RWPE2 (cell line): ENCODE data around the gene SLC2A2.

Experiments used
- ATAC-seq: fragments of 200-7000 bp; cut with Tn5 transposase; 3 replicates; pipeline ENCODE4 v1.9.1; 2021; ENCODE audit warnings: low read depth
- DNase-seq: peaks from one replicate; pipeline ENCODE4 v3.0.0-alpha.2; 2020; ENCODE audit warnings: low spot score
- H3K27ac ChIP-seq: fragments of 450-650 bp; 2 replicates; pipeline ENCODE4 v1.5.1; 2017; ENCODE audit warnings: mild to moderate bottlenecking; ENCODE audit not compliant: poor library complexity, severe bottlenecking
- H3K27me3 ChIP-seq: fragments of 250-450 bp; sonication (Bioruptor Pico); 2 replicates; pipeline ENCODE4 v1.5.1; 2021; ENCODE audit warnings: mild to moderate bottlenecking, moderate library complexity; ENCODE audit not compliant: insufficient read depth, poor library complexity, severe bottlenecking
- H3K36me3 ChIP-seq: fragments of 250-450 bp; sonication (Bioruptor Pico); 2 replicates; pipeline ENCODE4 v1.5.1; 2020; ENCODE audit warnings: low read depth, mild to moderate bottlenecking, moderate library complexity
- H3K4me1 ChIP-seq: fragments of 250-450 bp; sonication (Bioruptor Pico); 2 replicates; pipeline ENCODE4 v1.5.1; 2021; ENCODE audit warnings: mild to moderate bottlenecking, moderate library complexity; ENCODE audit not compliant: insufficient read depth, poor library complexity, severe bottlenecking
- H3K4me3 ChIP-seq: fragments of 250-450 bp; sonication (Bioruptor Pico); 2 replicates; pipeline ENCODE4 v1.5.1; 2021; ENCODE audit warnings: mild to moderate bottlenecking, moderate library complexity; ENCODE audit not compliant: severe bottlenecking
- H3K9me3 ChIP-seq: fragments of 250-450 bp; sonication (Bioruptor Pico); 2 replicates; pipeline ENCODE4 v1.5.1; 2021; ENCODE audit warnings: mild to moderate bottlenecking, moderate library complexity; ENCODE audit not compliant: severe bottlenecking
- TF ChIP-seq, protein P1 (sequence below): fragments of 450-650 bp; IDR thresholded peaks from one replicate; pipeline ENCODE4 v1.5.1; 2017; ENCODE audit warnings: mild to moderate bottlenecking, moderate library complexity; ENCODE audit not compliant: poor library complexity, severe bottlenecking

Gene SLC2A2

DNA sequence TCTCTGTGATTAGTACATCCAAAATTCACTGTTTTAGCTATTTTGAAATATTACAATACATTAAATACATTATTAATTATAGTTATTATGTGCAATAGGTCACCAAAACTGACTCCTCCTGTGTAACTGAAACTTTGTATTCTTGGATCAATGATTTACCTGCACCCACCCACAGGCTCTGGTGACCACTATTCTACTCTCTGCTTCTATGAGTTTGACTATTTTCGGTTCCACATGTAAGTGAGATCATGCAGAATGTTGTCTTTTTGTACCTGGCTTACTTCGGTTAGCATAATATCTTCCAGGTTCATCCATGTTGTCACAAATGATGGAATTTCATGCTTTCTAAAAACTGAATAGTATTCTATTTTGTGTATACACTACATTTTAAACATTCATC is 43.8 kb downstream of the SLC2A2 start:
- Histone ChIP-seq H3K4me3 (no peak overlapping the region), H3K36me3 (no peaks in the 10 kb centered on the region), H3K9me3 (no peaks in the 10 kb centered on the region), H3K27me3 (no peaks in the 10 kb centered on the region), H3K27ac (no peak overlapping the region), H3K4me1 (no peaks in the 10 kb centered on the region)
- ATAC-seq (no peak), DNase-seq (no peak)
- TF ChIP-seq, protein P1, sequence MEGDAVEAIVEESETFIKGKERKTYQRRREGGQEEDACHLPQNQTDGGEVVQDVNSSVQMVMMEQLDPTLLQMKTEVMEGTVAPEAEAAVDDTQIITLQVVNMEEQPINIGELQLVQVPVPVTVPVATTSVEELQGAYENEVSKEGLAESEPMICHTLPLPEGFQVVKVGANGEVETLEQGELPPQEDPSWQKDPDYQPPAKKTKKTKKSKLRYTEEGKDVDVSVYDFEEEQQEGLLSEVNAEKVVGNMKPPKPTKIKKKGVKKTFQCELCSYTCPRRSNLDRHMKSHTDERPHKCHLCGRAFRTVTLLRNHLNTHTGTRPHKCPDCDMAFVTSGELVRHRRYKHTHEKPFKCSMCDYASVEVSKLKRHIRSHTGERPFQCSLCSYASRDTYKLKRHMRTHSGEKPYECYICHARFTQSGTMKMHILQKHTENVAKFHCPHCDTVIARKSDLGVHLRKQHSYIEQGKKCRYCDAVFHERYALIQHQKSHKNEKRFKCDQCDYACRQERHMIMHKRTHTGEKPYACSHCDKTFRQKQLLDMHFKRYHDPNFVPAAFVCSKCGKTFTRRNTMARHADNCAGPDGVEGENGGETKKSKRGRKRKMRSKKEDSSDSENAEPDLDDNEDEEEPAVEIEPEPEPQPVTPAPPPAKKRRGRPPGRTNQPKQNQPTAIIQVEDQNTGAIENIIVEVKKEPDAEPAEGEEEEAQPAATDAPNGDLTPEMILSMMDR: no peak

DNA sequence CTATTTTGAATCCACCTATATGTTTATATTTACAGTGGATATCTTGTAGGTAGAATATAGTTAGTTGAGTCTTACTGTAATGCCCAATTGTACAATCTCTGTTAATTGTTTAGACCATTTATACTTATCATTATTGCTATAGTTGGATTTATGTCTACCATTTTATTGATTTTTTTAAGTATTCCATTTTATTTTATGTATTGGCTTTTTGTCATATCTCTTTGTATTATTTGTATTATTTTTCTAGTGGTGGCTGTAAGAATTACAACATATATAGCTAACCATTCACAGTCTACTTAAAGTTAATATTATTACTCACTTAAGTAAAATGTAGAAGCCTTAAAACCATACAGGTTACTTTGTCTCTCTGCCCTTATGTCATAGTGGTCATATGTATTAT is 46.1 kb downstream of the SLC2A2 start:
- no peak overlapping the region for H3K4me3 ChIP-seq
- H3K4me1 ChIP-seq: no peaks in the 10 kb centered on the region
- no peaks in the 10 kb centered on the region for H3K27me3 ChIP-seq
- TF ChIP-seq, protein P1: no peak
- no peak overlapping the region for H3K27ac ChIP-seq
- DNase-seq: no peak
- no peaks in the 10 kb centered on the region for H3K36me3 ChIP-seq
- ATAC-seq: no peak
- no peaks in the 10 kb centered on the region for H3K9me3 ChIP-seq

DNA sequence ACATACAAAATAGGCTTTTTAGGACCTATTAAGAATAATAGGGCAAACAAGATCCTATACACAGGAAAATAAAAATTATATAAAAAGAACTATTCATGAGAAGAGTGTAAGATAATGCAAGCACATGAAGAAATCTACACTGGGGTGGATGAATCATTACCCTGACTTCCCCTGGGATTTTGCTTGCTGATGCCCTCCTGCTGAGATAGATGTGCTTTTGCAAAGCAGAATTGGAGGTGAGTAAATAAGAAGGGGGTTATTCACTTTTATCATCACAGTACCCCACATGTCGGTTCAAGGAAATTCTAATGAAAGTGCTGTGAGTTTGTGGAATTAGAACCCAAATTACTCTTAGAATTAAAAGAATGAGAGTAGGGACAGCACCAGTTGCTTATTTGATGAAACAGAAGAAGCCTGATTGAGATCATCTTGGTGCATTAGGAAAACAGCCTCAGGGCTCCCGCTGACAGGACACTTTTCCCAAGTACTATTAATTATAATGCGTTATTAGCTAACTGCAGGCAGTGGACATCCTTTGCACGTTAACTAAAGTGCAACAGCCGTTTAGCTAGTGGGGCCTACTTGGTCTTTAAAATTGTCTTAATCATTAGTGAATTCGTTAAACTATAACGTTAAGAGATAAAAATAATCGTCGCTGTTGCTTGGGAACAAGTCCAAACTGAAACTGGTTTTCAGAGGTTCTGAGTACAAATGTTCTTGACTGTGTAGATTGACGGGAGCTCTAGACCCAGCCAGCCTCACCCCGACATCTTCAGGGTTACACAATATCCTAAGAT is 48.4 kb downstream of the SLC2A2 start:
- TF ChIP-seq, protein P1: no peak
- no peak overlapping the region for H3K27ac ChIP-seq
- DNase-seq (no peak), ATAC-seq (no peak)
- no peaks in the 10 kb centered on the region for H3K36me3 ChIP-seq
- no peaks in the 10 kb centered on the region for H3K4me1 ChIP-seq
- H3K9me3 ChIP-seq: no peaks in the 10 kb centered on the region
- H3K27me3 ChIP-seq: no peaks in the 10 kb centered on the region
- H3K4me3 ChIP-seq: no peak overlapping the region

DNA sequence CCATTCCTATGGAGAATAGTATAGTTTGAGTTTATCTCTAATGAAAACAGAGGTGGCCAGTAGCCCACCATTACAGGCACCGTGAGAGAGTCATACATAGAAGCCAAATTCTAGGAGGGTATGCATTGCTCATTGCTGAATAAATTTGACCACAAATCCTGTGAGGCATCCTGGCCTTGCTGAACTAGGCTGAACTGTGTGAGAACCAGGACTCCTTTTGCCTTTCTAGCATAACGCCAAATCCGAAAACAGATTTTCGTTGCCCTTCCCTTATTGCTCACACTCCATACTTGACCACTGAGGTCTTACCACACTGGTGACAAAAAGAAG is 50.4 kb downstream of the SLC2A2 start:
- no peak for ATAC-seq
- H3K4me1 ChIP-seq: no peaks in the 10 kb centered on the region
- TF ChIP-seq, protein P1: no peak
- H3K36me3 ChIP-seq: no peaks in the 10 kb centered on the region
- no peak overlapping the region for H3K4me3 ChIP-seq
- no peak for DNase-seq
- H3K27me3 ChIP-seq: no peaks in the 10 kb centered on the region
- H3K27ac ChIP-seq: no peak overlapping the region
- no peaks in the 10 kb centered on the region for H3K9me3 ChIP-seq
